OCI-LY3 (cell line): ENCODE data around the gene PNMT.

Source experiments
- CTCF ChIP-seq: fragments of 200-600, 300-600 bp; sonication (generic); IDR thresholded peaks from 2 replicates; pipeline ENCODE4 v1.5.1; 2014; ENCODE audit warnings: antibody characterized with exemption, low read length, low read depth
- EZH2phosphoT487 ChIP-seq: fragments of 200-600 bp; shearing (Covaris generic); IDR thresholded peaks from 2 replicates; pipeline ENCODE4 v1.6.1; 2018; ENCODE audit warnings: antibody characterized with exemption, mixed run types, low read depth

- TF ChIP-seq CTCF (no peak), EZH2phosphoT487 (no peak)
These were observed 37.6 kb downstream of the PNMT start for GRCh38 chr17:39705786-39706348.
